ENCODE results near the gene CERK.

The CERK gene

GRCh38 chr22:46773076-46773475 lies 35.0 kb upstream of the CERK start:
- no peak for TF ChIP-seq CTCF (IDR thresholded peaks at IDR 0.05; ENCODE audit: control insufficient read depth, insufficient read depth, low read depth, low read length, missing control alignments)
- H3K4me3 ChIP-seq (ENCODE audit: control insufficient read depth, low read depth, low read length): no peak overlapping the region
- no peak for DNase-seq (ENCODE audit: low read depth)

- no peak for DNase-seq (ENCODE audit: low read depth)
- H3K4me3 ChIP-seq (ENCODE audit: control insufficient read depth, low read depth, low read length): no peak overlapping the region
- no peak for TF ChIP-seq CTCF (IDR thresholded peaks at IDR 0.05; ENCODE audit: control insufficient read depth, insufficient read depth, low read depth, low read length, missing control alignments)
Measured at GRCh38 chr22:46770726-46771125, 32.7 kb upstream of the CERK start.

- no peak for TF ChIP-seq CTCF (IDR thresholded peaks at IDR 0.05; ENCODE audit: control insufficient read depth, insufficient read depth, low read depth, low read length, missing control alignments)
- DNase-seq (ENCODE audit: low read depth): no peak
- H3K4me3 ChIP-seq (ENCODE audit: control insufficient read depth, low read depth, low read length): no peak overlapping the region
Measured at GRCh38 chr22:46770151-46770641, 32.1 kb upstream of the CERK start.

- no peak overlapping the region for H3K4me3 ChIP-seq (ENCODE audit: control insufficient read depth, low read depth, low read length)
- DNase-seq (ENCODE audit: low read depth): no peak
Measured at GRCh38 chr22:46769706-46770105, 31.7 kb upstream of the CERK start.

GRCh38 chr22:46769191-46769675 lies 31.2 kb upstream of the CERK start:
- TF ChIP-seq CTCF (IDR thresholded peaks at IDR 0.05; ENCODE audit: control insufficient read depth, insufficient read depth, low read depth, low read length, missing control alignments): no peak
- no peak for DNase-seq (ENCODE audit: low read depth)
- no peak overlapping the region for H3K4me3 ChIP-seq (ENCODE audit: control insufficient read depth, low read depth, low read length)

More at GRCh38 chr22:46769706-46770105, 31.7 kb upstream of the CERK start:
- no peak for TF ChIP-seq CTCF (IDR thresholded peaks at IDR 0.05; ENCODE audit: control insufficient read depth, insufficient read depth, low read depth, low read length, missing control alignments)

- no peak for DNase-seq (ENCODE audit: low read depth)
- no peak overlapping the region for H3K4me3 ChIP-seq (ENCODE audit: control insufficient read depth, low read depth, low read length)
- no peak for TF ChIP-seq CTCF (IDR thresholded peaks at IDR 0.05; ENCODE audit: control insufficient read depth, insufficient read depth, low read depth, low read length, missing control alignments)
Measured at GRCh38 chr22:46767249-46767985, 29.4 kb upstream of the CERK start.

All from AG09309 (cell line).